GM19193 (cell line): ENCODE results near the gene KRTAP20-3.

ENCODE experiments used
- POLR2A ChIP-seq: IDR thresholded peaks from 4 replicates; pipeline ENCODE4 v1.6.1; 2011; ENCODE audit not compliant: insufficient read depth, insufficient read length; ENCODE audit errors: extremely low read depth

Gene KRTAP20-3

DNA sequence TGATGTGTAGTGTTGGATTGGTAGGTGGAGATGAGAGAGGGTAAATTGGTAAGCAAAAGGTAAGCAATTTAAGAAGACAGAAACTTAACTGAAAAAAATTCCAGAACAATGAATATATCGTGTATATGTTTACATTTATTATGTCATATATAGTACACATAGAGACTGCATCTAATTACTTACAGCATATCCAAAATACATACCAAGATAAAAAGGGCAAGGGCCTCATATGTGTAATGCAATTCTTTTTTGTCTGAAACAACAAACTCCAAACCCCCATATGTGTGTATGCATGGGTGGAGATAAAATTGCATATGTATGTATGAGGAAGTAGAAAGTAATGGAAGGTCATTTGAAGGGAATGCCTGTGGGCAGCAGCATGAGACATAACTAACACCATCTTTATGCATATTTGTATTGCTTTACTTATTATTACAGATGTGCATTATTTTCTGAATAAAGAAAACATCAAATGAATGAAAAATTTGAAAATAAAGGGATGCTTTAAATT lies 4.3 kb downstream of the KRTAP20-3 start:
- no peak for TF ChIP-seq POLR2A

GRCh38 chr21:30652891-30653290 lies 10.2 kb downstream of the KRTAP20-3 start:
- TF ChIP-seq POLR2A, result no peak

- TF ChIP-seq POLR2A, result no peak
Measured at GRCh38 chr21:30668776-30669175, 26.1 kb downstream of the KRTAP20-3 start.

DNA sequence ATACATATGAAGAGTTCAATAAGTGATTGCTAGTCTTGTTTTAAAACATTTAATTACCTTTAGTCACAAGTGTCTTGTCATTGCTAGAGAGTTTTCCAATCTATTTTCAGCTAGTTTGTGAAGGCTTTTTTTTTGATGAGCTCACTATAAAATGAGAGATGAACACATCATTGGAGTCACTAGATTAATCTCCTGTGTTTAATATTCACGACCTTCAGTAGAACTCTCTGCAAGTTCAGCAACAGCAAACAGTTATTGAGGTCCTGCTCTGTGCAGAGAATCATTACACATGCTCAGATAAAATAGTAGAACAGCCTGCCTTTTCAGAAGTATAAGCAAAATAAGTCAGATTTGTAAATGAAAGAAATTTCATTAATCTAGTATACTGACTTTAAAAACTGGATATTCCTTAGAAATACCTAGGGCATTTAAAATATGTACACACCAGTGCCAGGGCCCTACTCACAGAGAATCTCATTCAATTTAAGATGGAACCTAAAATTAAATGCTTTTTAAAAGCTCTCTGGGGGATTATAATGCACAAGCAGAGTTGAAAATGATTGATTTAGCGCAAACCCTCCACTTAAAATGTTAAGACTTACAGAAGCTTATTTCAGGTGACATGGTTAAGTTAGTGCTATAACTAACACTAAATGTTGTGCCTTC lies 30.5 kb downstream of the KRTAP20-3 start:
- TF ChIP-seq POLR2A, result no peak

- no peak for TF ChIP-seq POLR2A
Measured at GRCh38 chr21:30674312-30674711, 31.6 kb downstream of the KRTAP20-3 start.

DNA sequence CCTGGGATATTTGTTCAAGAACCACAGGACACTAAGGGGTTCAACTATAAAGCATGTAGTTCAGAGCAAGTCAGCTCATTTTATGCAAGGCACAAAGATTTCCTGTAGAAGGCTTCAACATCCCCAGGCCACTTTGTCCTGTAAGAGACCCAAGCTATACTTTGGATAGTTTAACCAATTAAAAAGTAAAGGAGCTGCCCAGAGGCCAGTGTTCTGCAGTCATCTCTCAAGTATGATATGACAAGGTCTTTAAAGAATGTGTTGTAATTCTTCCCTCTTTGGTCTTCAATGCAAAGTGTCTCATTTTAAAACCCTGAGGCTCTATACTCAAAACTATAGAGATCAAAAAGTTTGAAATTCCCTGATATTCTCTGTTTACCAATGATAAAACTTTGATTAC lies 34.1 kb downstream of the KRTAP20-3 start:
- no peak for TF ChIP-seq POLR2A

DNA sequence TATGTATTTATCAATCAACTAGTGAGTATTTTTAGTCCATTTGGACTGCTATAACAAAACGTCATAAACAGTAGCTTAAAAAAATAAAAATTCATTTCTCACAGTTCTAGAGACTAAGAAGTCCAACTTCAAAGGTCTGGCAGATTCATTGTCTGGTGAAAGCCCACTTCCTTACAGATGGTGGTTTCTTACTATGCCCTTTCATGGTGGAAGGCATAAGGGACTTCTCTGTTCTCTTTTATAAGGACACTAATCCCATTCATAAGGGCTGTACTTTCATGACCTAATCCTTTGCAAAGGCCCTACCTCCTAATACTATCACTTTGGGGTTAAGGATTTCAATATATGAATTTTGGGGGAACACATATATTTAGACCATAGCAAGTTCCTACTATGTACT lies 37.9 kb downstream of the KRTAP20-3 start:
- TF ChIP-seq POLR2A, result no peak

GRCh38 chr21:30684506-30684905 lies 41.8 kb downstream of the KRTAP20-3 start:
- TF ChIP-seq POLR2A, result no peak

DNA sequence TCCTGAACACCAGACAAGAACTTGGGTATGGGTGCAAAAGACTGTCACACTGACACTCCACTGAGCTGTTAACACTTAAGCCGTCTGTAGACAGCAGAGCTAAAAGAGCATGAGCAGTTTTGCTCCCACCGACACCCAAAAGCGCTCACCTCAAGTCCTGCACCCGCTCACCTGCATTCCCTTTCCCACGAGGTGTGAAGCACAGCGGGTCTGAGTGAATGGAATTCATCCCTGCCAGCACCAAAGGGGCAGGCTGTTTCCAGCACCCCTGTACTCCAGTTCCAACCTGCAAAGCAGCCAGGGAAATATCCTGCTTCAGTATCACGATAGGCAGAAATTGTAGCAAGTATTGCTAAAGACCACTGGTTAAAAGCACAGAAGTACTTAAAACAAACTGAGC lies 47.2 kb downstream of the KRTAP20-3 start:
- TF ChIP-seq POLR2A, result no peak
